GM12874 (cell line): Measurements from ENCODE around the gene CNOT9.

Source experiments
- CTCF ChIP-seq: IDR thresholded peaks from 2 replicates; pipeline ENCODE4 v1.5.1; 2011; ENCODE audit warnings: low read depth, mild to moderate bottlenecking, control low read depth, low read length, moderate library complexity; ENCODE audit not compliant: insufficient read depth

CNOT9 gene

DNA sequence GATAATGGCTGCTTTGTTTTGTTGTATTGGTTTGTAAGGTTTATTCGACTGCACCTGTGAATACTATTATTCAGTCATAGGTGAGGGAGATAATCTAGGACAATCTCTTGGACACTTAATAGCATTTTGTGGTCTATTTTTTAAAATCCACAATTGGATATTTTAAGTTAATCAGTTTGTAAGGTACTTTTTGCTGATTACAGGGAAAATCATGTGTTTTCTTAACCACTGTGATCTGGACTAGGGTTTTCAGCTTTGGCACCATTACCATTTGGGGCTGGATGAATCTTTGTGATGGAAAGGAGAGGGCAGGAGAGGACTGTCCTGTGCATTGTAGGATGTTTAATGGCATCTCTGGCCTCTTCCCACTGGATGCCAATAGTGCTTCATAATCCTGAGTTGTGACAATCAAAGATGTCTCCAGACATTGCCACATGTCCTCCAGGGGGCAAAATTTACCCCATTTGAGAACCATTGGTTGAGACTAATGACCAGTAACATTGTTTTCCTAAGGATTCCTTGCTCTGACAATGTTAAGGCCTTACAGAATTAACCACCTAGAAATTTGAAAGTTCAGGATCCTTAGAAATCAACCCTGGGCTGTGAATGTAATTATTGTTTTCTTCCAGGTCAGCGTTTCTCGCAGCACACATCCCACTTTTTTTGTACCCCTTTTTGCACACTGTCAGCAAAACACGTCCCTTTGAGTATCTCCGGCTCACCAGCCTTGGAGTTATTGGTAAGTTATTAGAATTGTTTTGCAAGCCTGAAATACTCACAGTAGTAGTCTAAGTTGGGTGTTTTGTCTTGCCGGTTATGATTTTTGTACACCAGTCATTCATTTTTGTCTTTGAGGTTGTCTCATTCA, 15.6 kb downstream of the CNOT9 start:
- TF ChIP-seq CTCF: 0 out of 2 replicates have a peak, but pooled peaks have one; percentile 4

DNA sequence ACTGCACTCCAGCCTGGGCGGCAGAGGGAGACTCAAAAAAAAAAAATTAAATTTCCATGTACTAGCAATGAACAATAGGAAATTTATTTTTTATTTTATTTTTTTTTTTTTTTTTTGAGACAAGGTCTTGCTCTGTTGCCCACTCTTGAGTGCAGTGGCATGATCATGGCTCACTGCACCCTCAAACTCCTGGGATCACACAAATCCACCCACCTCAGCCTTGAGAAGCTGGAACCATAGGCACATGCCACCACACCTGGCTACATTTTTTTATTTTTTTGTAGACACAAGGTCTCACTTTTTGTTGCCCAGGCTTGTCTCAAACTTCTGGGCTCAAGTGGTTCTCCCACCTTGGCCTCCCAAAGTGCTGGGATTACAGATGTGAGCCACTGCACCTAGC, 16.9 kb downstream of the CNOT9 start:
- no peak for TF ChIP-seq CTCF

- TF ChIP-seq CTCF: no peak
These were observed 36.8 kb downstream of the CNOT9 start for GRCh38 chr2:218605432-218605831.

GRCh38 chr2:218607436-218608115, 38.9 kb downstream of the CNOT9 start, which contains the start of gene PLCD4:
PLCD4 (plus strand) TSS chr2:218607899; CDS start chr2:218615740, 7,841 bp downstream.
- no peak for TF ChIP-seq CTCF

- TF ChIP-seq CTCF: no peak
These were observed 47.3 kb downstream of the CNOT9 start for GRCh38 chr2:218615868-218616315.

DNA sequence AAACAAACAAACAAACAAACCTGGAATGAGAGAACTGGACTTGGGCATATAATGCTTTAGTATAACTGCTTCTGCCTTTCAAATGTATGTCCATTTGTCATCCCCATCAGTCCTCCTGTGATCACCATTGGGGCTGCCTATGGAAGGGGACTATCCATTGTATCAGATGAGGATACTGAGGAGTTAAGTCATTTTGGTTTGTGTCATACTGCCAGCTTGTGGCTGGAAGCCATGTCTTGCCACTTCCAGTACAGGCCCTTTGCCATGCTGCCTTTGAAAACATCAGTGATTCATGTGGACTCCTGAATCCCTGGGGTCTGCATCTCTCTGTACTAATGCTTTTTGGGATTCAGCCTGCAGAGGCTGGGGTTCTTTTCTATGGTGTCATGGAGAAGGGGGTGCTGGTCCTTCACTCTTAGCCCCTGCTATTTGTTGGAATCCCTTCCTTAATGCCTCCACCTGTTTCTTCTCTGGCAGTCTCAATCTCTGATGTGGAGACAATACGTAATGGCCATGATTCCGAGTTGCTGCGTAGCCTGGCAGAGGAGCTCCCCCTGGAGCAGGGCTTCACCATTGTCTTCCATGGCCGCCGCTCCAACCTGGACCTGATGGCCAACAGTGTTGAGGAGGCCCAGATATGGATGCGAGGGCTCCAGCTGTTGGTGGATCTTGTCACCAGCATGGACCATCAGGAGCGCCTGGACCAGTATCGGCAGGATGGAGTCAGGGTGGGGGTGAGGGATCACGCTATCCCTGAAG, 49.6 kb downstream of the CNOT9 start:
- TF ChIP-seq CTCF: no peak

- no peak for TF ChIP-seq CTCF
These were observed 52.4 kb downstream of the CNOT9 start for GRCh38 chr2:218621007-218621406.
